ENCODE results near the gene PGAM1. TPM values are rescaled to one million over a fixed set of nuclear protein-coding genes. Genes with fewer than 3 reads are reported as not detected.

The PGAM1 gene
- total RNA-seq, 4 donors from 2014 or later = 151 to 289 (median 240) TPM

DNA sequence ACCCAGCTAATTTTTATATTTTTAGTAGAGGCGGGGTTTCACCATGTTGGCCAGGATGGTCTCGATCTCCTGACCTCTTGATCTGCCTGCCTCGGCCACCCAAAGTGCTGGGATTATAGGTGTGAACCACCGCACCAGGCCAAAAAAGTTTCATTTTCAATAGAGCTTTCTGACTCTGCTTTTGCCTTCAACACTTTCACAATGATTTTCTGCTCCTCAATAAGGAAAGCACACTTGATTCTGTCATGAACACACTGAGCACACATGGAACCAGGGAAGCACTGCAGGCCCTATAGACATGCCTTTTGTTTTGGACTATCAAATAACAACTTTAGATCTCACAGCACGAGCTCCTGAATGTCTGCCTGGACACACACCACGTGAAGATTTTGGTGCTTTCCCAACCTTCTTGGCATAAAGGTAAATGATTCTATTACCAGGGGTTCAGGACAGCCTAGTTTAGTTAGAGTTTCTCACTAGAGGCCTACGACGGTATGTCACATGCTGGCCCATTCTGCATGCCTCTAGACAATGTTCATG, 32.9 kb upstream of the PGAM1 start:
- TF ChIP-seq CTCF (IDR thresholded peaks at IDR 0.05) (no peak), POLR2A (IDR thresholded peaks at IDR 0.05) (no peak)
- WGBS, 2 donors = 91 to 94% methylated on average over 8 of the region's 8 CpGs
- H3K4me3 ChIP-seq (ENCODE audit: low read depth, poor library complexity, severe bottlenecking) = no peak overlapping the region
- intact Hi-C loops (cut with DNase I; ENCODE audit: low total_unique reads) = no loop called here
- DNase-seq (ENCODE audit: low spot score in 2 of 2) = no peak

DNA sequence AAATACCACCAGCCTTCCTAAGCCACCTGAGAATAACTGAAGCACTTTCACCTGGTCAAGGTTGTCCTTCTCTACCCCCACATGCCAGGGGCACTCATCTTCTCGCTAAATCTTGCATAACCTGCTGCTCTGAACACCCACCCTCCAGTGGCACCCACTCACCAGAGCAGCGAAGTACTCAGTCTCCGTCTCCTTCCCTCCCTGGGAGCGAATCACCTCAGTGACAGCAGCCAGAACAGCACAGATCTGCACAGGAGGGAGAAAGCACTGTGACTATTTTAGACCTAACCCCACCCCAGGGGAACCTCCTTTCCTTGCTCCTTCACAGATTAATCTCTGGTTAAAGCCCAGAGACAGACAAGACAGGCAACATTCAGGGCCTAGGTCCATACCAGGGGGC, 29.9 kb upstream of the PGAM1 start:
- DNase-seq (ENCODE audit: low spot score in 2 of 2) = no peak
- WGBS, 2 donors = 96 to 99% methylated on average over 4 of the region's 4 CpGs
- intact Hi-C loops (cut with DNase I; ENCODE audit: low total_unique reads) = no loop called here
- H3K4me3 ChIP-seq (ENCODE audit: low read depth, poor library complexity, severe bottlenecking) = no peak overlapping the region
- no peak for TF ChIP-seq POLR2A (IDR thresholded peaks at IDR 0.05)
- no peak for TF ChIP-seq CTCF (IDR thresholded peaks at IDR 0.05)

DNA sequence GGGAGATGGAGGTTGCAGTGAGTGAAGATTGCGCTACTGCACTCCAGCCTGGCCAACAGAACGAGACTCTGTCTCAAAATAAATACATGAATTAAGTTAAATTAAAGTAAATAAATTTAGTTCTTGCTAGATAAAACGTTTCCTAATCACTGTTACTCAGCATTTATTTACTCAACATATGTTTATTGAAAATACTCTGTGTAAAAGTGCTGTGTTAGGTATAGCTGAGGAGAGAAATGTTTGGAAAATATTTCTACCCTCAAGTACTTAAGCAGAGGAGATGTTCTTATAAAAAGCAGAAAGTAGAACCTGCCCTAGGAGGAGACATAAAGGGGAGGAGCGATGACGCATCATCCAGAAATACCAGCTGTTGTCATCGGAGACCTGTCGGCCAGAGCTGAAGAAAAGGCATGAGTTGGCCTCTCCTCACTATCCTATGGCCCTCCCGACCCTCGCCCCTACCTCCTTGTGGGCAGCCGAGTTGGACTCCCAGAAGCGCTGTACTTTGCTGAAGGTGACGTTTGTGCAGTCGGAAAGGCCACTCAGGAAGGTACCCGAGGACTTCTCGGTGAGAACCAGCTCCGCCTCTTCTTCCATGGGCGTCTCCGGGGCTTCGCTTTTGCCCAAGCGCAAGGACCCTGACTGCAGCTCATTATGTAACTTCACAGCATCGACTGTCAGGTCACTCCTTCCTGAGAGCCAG, 26.0 kb upstream of the PGAM1 start:
- intact Hi-C loops (cut with DNase I; ENCODE audit: low total_unique reads) = no loop called here
- no peak for DNase-seq (ENCODE audit: low spot score in 2 of 2)
- peak overlapping the region; percentile 0 for H3K4me3 ChIP-seq (ENCODE audit: low read depth, poor library complexity, severe bottlenecking)

DNA sequence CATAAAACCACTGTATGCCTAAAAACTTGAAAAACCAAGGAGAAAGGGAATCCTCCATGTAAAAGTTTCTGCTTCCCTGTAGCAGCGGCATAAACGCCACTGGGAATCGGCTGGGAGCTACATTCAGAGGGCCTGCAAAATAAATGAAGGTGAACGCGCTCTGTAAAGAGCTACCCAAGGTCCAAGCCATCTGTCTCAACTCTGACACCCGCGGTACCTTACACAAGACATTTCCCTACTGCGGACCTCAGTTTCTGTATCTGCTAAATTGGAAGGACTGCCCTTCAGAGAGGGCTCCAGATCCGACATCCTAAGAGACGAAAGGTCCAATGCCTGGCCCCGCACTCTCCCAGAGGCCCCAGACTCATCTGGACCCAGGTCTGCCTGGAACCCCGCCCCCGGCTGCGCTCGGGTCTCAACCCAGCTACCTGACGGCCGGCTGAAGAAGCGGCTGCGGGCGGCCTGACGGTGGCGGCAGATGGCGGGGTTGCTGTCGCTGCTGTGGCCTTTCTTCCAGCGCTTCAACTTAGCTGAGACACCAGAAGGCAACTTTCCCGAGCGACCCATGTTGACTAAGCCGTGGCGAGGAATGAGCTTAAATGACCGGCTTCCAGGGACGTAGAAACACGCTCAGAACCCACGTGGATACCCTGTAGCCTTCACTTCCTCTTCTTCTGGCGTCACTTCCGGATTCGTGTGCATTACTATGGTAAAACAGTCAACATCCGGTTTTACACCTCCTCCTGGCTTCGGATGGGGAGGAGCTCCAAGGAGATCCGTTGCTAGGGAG, 25.1 kb upstream of the PGAM1 start, which contains the start of gene RRP12:
Gene RRP12, minus strand, starts transcription at position 676 of the 790 bp plus-strand sequence. Its CDS starts 109 bp downstream, at position 567.
- TF ChIP-seq POLR2A (IDR thresholded peaks at IDR 0.05) = no peak
- no peak for TF ChIP-seq CTCF (IDR thresholded peaks at IDR 0.05)
- peak; percentile 92 to 93 for DNase-seq (ENCODE audit: low spot score in 2 of 2)
- intact Hi-C loops (cut with DNase I; ENCODE audit: low total_unique reads) = no loop called here
- peak within 1 kb of the TSS; percentile 87 for H3K4me3 ChIP-seq (ENCODE audit: low read depth, poor library complexity, severe bottlenecking)
- WGBS, 2 donors = 1 to 2% methylated on average over 31 to 39 of the region's 39 CpGs

More for the DNA sequence above, 26.0 kb upstream of the PGAM1 start:
- no peak for TF ChIP-seq POLR2A (IDR thresholded peaks at IDR 0.05)
- WGBS, 2 donors = 39 to 40% methylated on average over 21 of the region's 21 CpGs

DNA sequence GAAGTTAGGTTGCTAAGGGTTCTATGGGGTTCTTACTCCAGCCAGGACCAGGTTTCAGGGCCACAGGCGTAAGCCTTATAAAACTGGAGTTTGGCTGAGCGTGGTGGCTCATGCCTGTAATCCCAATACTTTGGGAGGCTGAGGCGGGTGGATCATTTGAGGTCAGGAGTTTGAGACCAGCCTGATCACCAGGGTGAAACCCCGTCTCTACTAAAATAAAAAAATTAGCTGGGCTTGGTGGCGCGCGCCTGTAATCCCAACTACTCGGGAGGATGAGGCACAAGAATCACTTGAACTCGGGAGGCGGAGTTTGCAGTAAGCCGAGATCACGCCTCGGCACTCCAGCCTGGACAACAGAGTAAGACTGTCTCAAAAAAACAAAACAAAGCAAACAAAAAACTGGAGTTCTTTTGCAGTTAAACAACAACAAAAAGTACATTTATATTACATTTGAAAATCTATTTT, 24.5 kb upstream of the PGAM1 start:
- TF ChIP-seq CTCF (IDR thresholded peaks at IDR 0.05) = no peak
- TF ChIP-seq POLR2A (IDR thresholded peaks at IDR 0.05) = no peak
- intact Hi-C loops (cut with DNase I; ENCODE audit: low total_unique reads) = no loop called here
- WGBS, 2 donors = 66 to 67% methylated on average over 13 of the region's 13 CpGs
- H3K4me3 ChIP-seq (ENCODE audit: low read depth, poor library complexity, severe bottlenecking) = no peak overlapping the region
- no peak for DNase-seq (ENCODE audit: low spot score in 2 of 2)

DNA sequence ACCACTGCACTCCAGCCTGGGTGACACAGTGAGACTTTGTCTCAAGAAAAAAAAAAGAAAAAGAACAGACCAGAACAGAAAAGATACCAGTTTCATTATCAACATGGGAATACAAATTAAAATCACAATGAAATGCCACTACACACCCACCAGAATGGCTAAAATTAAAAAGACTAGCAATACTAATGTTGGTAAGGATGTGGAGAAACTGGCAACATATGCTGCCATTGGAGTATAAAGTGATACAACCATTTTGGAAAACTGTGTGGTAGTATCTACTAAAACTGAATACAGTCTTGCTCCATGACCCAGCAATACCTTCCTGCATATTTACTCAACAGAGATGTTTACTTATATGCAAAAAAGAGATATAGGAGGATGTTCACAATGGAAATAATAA, 21.9 kb upstream of the PGAM1 start:
- intact Hi-C loops (cut with DNase I; ENCODE audit: low total_unique reads) = no loop called here
- H3K4me3 ChIP-seq (ENCODE audit: low read depth, poor library complexity, severe bottlenecking) = no peak overlapping the region
- no peak for DNase-seq (ENCODE audit: low spot score in 2 of 2)
- no peak for TF ChIP-seq POLR2A (IDR thresholded peaks at IDR 0.05)
- TF ChIP-seq CTCF (IDR thresholded peaks at IDR 0.05) = no peak

All from lower leg skin (tissue), 4 donors.